K562 (cell line): ENCODE results near the gene FREM1. TPM values are rescaled to one million over a fixed set of nuclear protein-coding genes. Genes with fewer than 3 reads are reported as not detected.

ENCODE experiments used
- ATAC-seq: fragments of 200-7000 bp; cut with Tn5 transposase; 3 replicates; pipeline ENCODE4 v1.9.1; 2020; ENCODE audit warnings: moderate library complexity
- BruUV-seq: library from RNA; stranded (reverse); fragments of 400-500 nt; replicated peaks from 2 replicates; lab custom pipeline; 2021; lab: Mats Ljungman, UMichigan
- CTCF ChIA-PET: fragments of 300-600 bp; formaldehyde crosslinking; extraction: SDS; loops from one replicate; lab custom pipeline; 2021; ENCODE audit warnings: low intra/inter-chr PET ratio; lab: Yijun Ruan, JAX
- POLR2A ChIA-PET: fragments of 300-600, 350-650 bp; sonication (Branson Sonifier 250); formaldehyde crosslinking; extraction: SDS; loops from one replicate; lab custom pipeline; 2021; ENCODE audit warnings: antibody characterized with exemption, inconsistent platforms; lab: Yijun Ruan, JAX
- DNase-seq, 4 experiments: peaks; one replicate each; pipeline versions ENCODE4 v3.0.0 to v3.0.0-alpha.2; 2011 to 2018; ENCODE audit warnings: low spot score in 3 of 4, mixed read lengths in 3 of 4; ENCODE audit errors: extremely low read depth in 1 of 4
- FAIRE-seq: peaks from 2 replicates; lab custom pipeline; 2011; peaks lifted over from hg19 to GRCh38; lab: Jason Lieb, UNC
- H2AFZ ChIP-seq: 2 replicates; pipeline ENCODE4 v1.6.0; 2011; ENCODE audit warnings: low read depth, low read length, control low read depth, inconsistent platforms
- H3K27ac ChIP-seq: fragments of 200-600 bp; 3 replicates; pipeline ENCODE4 v1.8.0; 2011; ENCODE audit warnings: low read depth, mild to moderate bottlenecking, control low read depth, inconsistent platforms, low read length, moderate library complexity, mixed read lengths; ENCODE audit errors: extremely low read depth
- H3K27me3 ChIP-seq, 2 experiments: fragments of 300-600 bp in 1 of 2; 2 replicates in 1 of 2; 3 replicates in 1 of 2; pipeline versions ENCODE4 v1.6.0 to v1.8.0; 2011; ENCODE audit warnings: inconsistent platforms in 2 of 2, low read length in 2 of 2, mild to moderate bottlenecking in 1 of 2, mixed read lengths in 1 of 2, moderate library complexity in 1 of 2; ENCODE audit not compliant: control insufficient read depth in 2 of 2, insufficient read depth in 2 of 2
- H3K36me3 ChIP-seq: fragments of 300-600 bp; 3 replicates; pipeline ENCODE4 v1.8.0; 2011; ENCODE audit warnings: mild to moderate bottlenecking, low read length, inconsistent platforms; ENCODE audit not compliant: control insufficient read depth, insufficient read depth
- H3K4me1 ChIP-seq, 2 experiments: fragments of 200-600 bp in 1 of 2; replicated peaks in 1 of 2; 2 replicates in 1 of 2; 3 replicates in 1 of 2; pipeline versions ENCODE4 v1.5.1 to v1.8.0; 2011; ENCODE audit warnings: inconsistent platforms in 2 of 2, low read length in 2 of 2, mild to moderate bottlenecking in 1 of 2, mixed read lengths in 1 of 2, moderate library complexity in 1 of 2; ENCODE audit not compliant: control insufficient read depth in 2 of 2, insufficient read depth in 2 of 2
- H3K4me2 ChIP-seq: 2 replicates; pipeline ENCODE4 v1.6.1; 2011; ENCODE audit warnings: low read length, control low read depth, inconsistent platforms, mixed read lengths; ENCODE audit not compliant: insufficient read depth
- H3K4me3 ChIP-seq: fragments of 200-600 bp; sonication (generic), shearing (Covaris generic); 2 replicates; pipeline ENCODE4 v1.5.1; 2016; ENCODE audit warnings: control low read depth, inconsistent platforms
- H3K79me2 ChIP-seq: fragments of 200-600 bp; 3 replicates; pipeline ENCODE4 v1.8.0; 2011; ENCODE audit warnings: low read length, inconsistent platforms; ENCODE audit not compliant: control insufficient read depth, insufficient read depth
- H3K9ac ChIP-seq, 2 experiments: 2 replicates each; pipeline versions ENCODE4 v1.6.0 to v1.6.1; 2011; ENCODE audit warnings: low read depth in 2 of 2, low read length in 2 of 2, control low read depth in 1 of 2, inconsistent platforms in 1 of 2, mild to moderate bottlenecking in 1 of 2, mixed read lengths in 1 of 2; ENCODE audit not compliant: insufficient read depth in 1 of 2
- H3K9me1 ChIP-seq: one replicate; pipeline ENCODE4 v1.6.0; 2011; ENCODE audit warnings: inconsistent platforms, mild to moderate bottlenecking, low read length, moderate library complexity; ENCODE audit not compliant: control insufficient read depth, insufficient read depth
- H3K9me3 ChIP-seq: replicated peaks from 2 replicates; pipeline ENCODE4 v1.5.1; 2011; ENCODE audit warnings: low read depth, low read length, inconsistent platforms; ENCODE audit not compliant: control insufficient read depth, insufficient read depth
- H4K20me1 ChIP-seq: replicated peaks from 2 replicates; pipeline ENCODE4 v1.6.1; 2011; ENCODE audit warnings: low read length, inconsistent platforms, mixed read lengths; ENCODE audit not compliant: control insufficient read depth, insufficient read depth
- BACH1 ChIP-seq: fragments of 200-800 bp; sonication (Bioruptor generic); IDR thresholded peaks from 2 replicates; pipeline ENCODE4 v1.6.1; 2016; ENCODE audit warnings: missing genetic modification characterization, missing compliant biosample characterization
- BRD9 ChIP-seq: fragments of 450-650 bp; IDR thresholded peaks from 2 replicates; pipeline ENCODE4 v1.6.1; 2018; ENCODE audit warnings: low read depth; ENCODE audit not compliant: partially characterized antibody
- COPS2 ChIP-seq: fragments of 450-650 bp; conservative IDR thresholded peaks from 2 replicates; pipeline ENCODE4 v1.6.1; 2016; ENCODE audit warnings: mild to moderate bottlenecking, moderate library complexity
- DPF2 ChIP-seq: fragments of 450-650 bp; IDR thresholded peaks from 2 replicates; pipeline ENCODE4 v1.6.1; 2016
- EGR1 ChIP-seq: fragments of 450-650 bp; conservative IDR thresholded peaks from 2 replicates; pipeline ENCODE4 v1.6.1; 2017; ENCODE audit warnings: mild to moderate bottlenecking
- GTF2F1 ChIP-seq: IDR thresholded peaks from 2 replicates; pipeline ENCODE4 v1.6.1; 2011; ENCODE audit warnings: low read depth, low read length, improper control_type of control experiment
- MAFG ChIP-seq: fragments of 450-650 bp; conservative IDR thresholded peaks from 2 replicates; pipeline ENCODE4 v1.6.1; 2016; ENCODE audit warnings: missing genetic modification characterization, missing compliant biosample characterization
- MEIS2 ChIP-seq: fragments of 450-650 bp; IDR thresholded peaks from 2 replicates; pipeline ENCODE4 v1.6.1; 2014; ENCODE audit warnings: mild to moderate bottlenecking; ENCODE audit not compliant: partially characterized antibody
- NFIC ChIP-seq: fragments of 450-650 bp; IDR thresholded peaks from 2 replicates; pipeline ENCODE4 v1.6.1; 2017; ENCODE audit warnings: mild to moderate bottlenecking, inconsistent platforms
- NR3C1 ChIP-seq: sonication (generic); formaldehyde crosslinking; IDR thresholded peaks from 2 replicates; pipeline ENCODE4 v1.8.1; 2022; ENCODE audit warnings: missing genetic modification reagents
- SREBF2 ChIP-seq: sonication (generic); formaldehyde crosslinking; IDR thresholded peaks from 2 replicates; pipeline ENCODE4 v1.4.0; 2020; ENCODE audit warnings: mild to moderate bottlenecking, missing genetic modification reagents
- ZNF41 ChIP-seq: fragments of 250-450 bp; sonication (Bioruptor Pico); conservative IDR thresholded peaks from 2 replicates; pipeline ENCODE4 v1.4.0; 2020; ENCODE audit warnings: mild to moderate bottlenecking
- ZNF766 ChIP-seq: fragments of 200-800 bp; sonication (Bioruptor generic); conservative IDR thresholded peaks from 2 replicates; pipeline ENCODE4 v1.6.1; 2016; ENCODE audit warnings: missing genetic modification characterization, missing compliant biosample characterization
- WGBS: fragments of 100-300 bp; shearing (Covaris generic); methylation state at CpG from one replicate; pipeline ENCODE4 v1.1.6; 2016; ENCODE audit warnings: low coverage, mixed read lengths; ENCODE audit not compliant: insufficient coverage; ENCODE audit errors: missing lambda C conversion rate; 5-methylcytosine and 5-hydroxymethylcytosine counted together
- in situ Hi-C: fragments of 300-500 bp; cut with MboI; formaldehyde crosslinking; loops from 4 replicates; pipeline ENCODE4 v1.15.0; 2018; ENCODE audit warnings: inconsistent platforms, mixed read lengths
- intact Hi-C: fragments of 100-400 bp; cut with micrococcal nuclease; formaldehyde crosslinking; loops from 2 replicates; pipeline ENCODE4 v1.14.2; 2022
- polyA plus RNA-seq, 8 experiments: library from polyadenylated mRNA; depleted of rRNA in 4 of 8; stranded (reverse) in 5 of 8; unstranded in 3 of 8; fragments of >200 nt; fragmentation: Nextera tagmentation in 2 of 8; fragmentation: Illumina TruSeq in 1 of 8; extraction: Ambion mirVana in 2 of 8; extraction: Trizol in 1 of 8; gene quantifications; 2 replicates each; pipeline versions ENCODE4 v1.2.1 to v1.2.3, GENCODE V29; 2011 to 2014; ENCODE audit warnings: inconsistent platforms in 1 of 8, missing spikeins in 1 of 8
- total RNA-seq, 7 experiments: library from RNA; depleted of rRNA in 6 of 7; stranded (reverse); fragments of >200 nt in 6 of 7; fragmentation: Illumina TruSeq in 2 of 7; extraction: Trizol in 2 of 7; gene quantifications; 2 replicates each; pipeline versions ENCODE4 v1.2.1 to v1.2.3, GENCODE V29; 2011 to 2021; ENCODE audit warnings: low replicate concordance in 1 of 7
- TF ChIP-seq, protein P1 (sequence below): sonication (generic); formaldehyde crosslinking; IDR thresholded peaks from 2 replicates; pipeline ENCODE4 v1.8.0; 2022; ENCODE audit warnings: mild to moderate bottlenecking, missing genetic modification reagents, borderline replicate concordance
- TF ChIP-seq, protein P2 (sequence below): fragments of 250-450 bp; sonication (Bioruptor Pico); IDR thresholded peaks from 2 replicates; pipeline ENCODE4 v1.4.0; 2020; ENCODE audit warnings: borderline replicate concordance
- TF ChIP-seq, protein P3 (sequence below): fragments of 250-450 bp; sonication (Bioruptor Pico); IDR thresholded peaks from 2 replicates; pipeline ENCODE4 v1.5.0; 2021; ENCODE audit warnings: mild to moderate bottlenecking, borderline replicate concordance

The FREM1 gene
- total and polyA plus RNA-seq, 9 of the 15 experiments (the other 6 are each of a cell fraction or from before 2014, with no cell fraction given), result 0.03 to 0.24 (median 0.13) TPM; not detected in 2

DNA sequence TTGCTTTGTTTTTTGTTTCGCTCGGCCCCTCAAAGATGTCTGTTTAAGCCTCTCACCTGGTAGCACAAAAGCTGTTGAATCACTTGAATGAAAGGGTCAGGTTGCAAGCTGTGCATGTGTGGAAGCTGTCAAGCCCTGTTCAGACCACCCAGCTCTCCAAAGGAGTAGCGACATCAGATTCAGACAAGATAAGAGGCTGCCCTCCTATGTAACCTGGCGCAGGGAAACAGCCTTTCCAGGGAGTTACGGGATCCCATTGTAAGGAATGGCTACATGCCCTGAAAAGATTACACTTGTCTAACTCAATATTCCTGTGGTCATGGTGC lies 2.9 kb downstream of the FREM1 start (continued):
- TF ChIP-seq MAFG (tag) (no peak), SREBF2 (CRISPR knock-in tag) (no peak), ZNF41 (no peak)

DNA sequence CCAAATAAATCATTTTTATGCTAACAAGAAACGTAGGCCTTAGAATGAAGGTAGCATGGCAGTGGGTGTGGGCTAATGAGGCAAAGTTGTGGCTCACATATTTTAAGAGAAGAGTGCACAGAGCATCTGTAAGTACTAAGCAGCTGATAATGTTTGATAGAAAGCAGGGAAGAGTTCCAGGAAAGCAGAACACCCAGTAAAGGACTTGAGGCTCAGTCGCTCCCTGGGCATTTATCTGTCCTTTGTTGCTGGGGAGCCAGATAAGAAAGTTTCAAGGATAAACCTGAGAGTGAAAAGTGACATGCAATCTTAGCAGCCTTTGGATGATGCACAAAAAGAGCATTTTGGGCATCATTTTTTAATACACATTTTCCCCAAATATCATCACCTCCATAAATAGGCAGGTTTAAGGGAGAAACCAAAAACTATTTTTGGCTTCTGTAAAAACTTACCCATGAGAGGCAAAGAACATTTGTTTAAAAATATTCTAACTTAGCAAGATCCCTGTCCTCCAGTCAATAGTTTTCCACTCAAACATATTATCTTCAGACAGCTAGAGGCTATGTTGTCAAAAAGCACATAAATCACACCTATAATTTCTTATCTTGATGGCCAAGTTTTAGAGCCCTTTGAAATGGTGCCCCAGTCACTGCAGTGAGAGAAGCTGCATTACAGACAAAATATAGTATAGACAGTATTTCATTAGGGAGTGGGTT lies 3.4 kb downstream of the FREM1 start:
- Histone ChIP-seq H3K4me1 (peaks cover 0 to 11% of the 10 kb centered on the region in 2 experiments; a peak in 3 of 5 replicates), H3K27ac (no peak overlapping the region), H3K36me3 (no peaks in the 10 kb centered on the region), H2AFZ (no peak overlapping the region), H3K9me3 (no peaks in the 10 kb centered on the region), H3K27me3 (no peaks in the 10 kb centered on the region; a peak in 1 of 5 replicates), H3K9me1 (no peaks in the 10 kb centered on the region), H3K4me2 (no peak overlapping the region), H3K9ac (no peak overlapping the region), H3K79me2 (no peaks in the 10 kb centered on the region), H3K4me3 (no peak overlapping the region), H4K20me1 (no peaks in the 10 kb centered on the region)
- intact Hi-C loops, result no loop called here
- in situ Hi-C loops, result no loop called here
- POLR2A ChIA-PET, result interaction anchor here (0.6 to 2.0 kb wide), 2 partner anchors 9 to 606 kb away, joined by 3 to 6 read pairs; no protein-coding TSS in a partner anchor
- ATAC-seq, result peak; percentile 71
- BruUV-seq, result no TSS peak
- 0% methylated on average over 2 of the region's 2 CpGs for WGBS
- CTCF ChIA-PET, result interaction anchor here (0.7 kb wide), 1 partner anchor 19 kb away, joined by 3 read pairs; no protein-coding TSS in a partner anchor
- FAIRE-seq, result peak; percentile 40
- peak in 3 of 4 experiments; percentile 5 to 77 (median 26) for DNase-seq
- TF ChIP-seq NR3C1 (CRISPR knock-in tag) (no peak), COPS2 (no peak), BACH1 (no peak), MEIS2 (peak; percentile 93), EGR1 (no peak), BRD9 (no peak), ZNF766 (CRISPR knock-in tag) (no peak), NFIC (peak; percentile 30; the same call in 1 of the 2 replicates), GTF2F1 (no peak), DPF2 (0 out of 2 replicates have a peak, but pooled peaks have one; percentile 49)
- TF ChIP-seq, protein P1, sequence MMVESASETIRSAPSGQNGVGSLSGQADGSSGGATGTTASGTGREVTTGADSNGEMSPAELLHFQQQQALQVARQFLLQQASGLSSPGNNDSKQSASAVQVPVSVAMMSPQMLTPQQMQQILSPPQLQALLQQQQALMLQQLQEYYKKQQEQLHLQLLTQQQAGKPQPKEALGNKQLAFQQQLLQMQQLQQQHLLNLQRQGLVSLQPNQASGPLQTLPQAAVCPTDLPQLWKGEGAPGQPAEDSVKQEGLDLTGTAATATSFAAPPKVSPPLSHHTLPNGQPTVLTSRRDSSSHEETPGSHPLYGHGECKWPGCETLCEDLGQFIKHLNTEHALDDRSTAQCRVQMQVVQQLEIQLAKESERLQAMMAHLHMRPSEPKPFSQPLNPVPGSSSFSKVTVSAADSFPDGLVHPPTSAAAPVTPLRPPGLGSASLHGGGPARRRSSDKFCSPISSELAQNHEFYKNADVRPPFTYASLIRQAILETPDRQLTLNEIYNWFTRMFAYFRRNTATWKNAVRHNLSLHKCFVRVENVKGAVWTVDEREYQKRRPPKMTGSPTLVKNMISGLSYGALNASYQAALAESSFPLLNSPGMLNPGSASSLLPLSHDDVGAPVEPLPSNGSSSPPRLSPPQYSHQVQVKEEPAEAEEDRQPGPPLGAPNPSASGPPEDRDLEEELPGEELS (CRISPR knock-in tag), result no peak
- TF ChIP-seq, protein P2, sequence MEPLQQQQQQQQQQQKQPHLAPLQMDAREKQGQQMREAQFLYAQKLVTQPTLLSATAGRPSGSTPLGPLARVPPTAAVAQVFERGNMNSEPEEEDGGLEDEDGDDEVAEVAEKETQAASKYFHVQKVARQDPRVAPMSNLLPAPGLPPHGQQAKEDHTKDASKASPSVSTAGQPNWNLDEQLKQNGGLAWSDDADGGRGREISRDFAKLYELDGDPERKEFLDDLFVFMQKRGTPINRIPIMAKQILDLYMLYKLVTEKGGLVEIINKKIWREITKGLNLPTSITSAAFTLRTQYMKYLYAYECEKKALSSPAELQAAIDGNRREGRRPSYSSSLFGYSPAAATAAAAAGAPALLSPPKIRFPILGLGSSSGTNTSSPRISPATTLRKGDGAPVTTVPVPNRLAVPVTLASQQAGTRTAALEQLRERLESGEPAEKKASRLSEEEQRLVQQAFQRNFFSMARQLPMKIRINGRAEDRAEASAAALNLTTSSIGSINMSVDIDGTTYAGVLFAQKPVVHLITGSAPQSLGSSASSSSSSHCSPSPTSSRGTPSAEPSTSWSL (CRISPR knock-in tag), result no peak
- TF ChIP-seq, protein P3, sequence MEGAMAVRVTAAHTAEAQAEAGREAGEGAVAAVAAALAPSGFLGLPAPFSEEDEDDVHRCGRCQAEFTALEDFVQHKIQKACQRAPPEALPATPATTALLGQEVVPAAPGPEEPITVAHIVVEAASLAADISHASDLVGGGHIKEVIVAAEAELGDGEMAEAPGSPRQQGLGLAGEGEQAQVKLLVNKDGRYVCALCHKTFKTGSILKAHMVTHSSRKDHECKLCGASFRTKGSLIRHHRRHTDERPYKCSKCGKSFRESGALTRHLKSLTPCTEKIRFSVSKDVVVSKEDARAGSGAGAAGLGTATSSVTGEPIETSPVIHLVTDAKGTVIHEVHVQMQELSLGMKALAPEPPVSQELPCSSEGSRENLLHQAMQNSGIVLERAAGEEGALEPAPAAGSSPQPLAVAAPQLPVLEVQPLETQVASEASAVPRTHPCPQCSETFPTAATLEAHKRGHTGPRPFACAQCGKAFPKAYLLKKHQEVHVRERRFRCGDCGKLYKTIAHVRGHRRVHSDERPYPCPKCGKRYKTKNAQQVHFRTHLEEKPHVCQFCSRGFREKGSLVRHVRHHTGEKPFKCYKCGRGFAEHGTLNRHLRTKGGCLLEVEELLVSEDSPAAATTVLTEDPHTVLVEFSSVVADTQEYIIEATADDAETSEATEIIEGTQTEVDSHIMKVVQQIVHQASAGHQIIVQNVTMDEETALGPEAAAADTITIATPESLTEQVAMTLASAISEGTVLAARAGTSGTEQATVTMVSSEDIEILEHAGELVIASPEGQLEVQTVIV (CRISPR knock-in tag), result no peak
